GM18858 (cell line): ENCODE measurements around the gene MNDA.
"Not testable (repeated sequence)": the region's sequence is repeated elsewhere in the genome, so short reads cannot be mapped to it uniquely, and the experiment has no call there.

Source experiments
- ATAC-seq: cut with Tn5 transposase; IDR thresholded peaks from one replicate; pipeline ENCODE4 v1.9.1; 2021; ENCODE audit not compliant: unreplicated experiment

The MNDA gene

GRCh38 chr1:158836038-158836437 is 4.9 kb downstream of the MNDA start:
- ATAC-seq, result no peak

- ATAC-seq, result no peak
Measured at GRCh38 chr1:158838660-158839059, 7.5 kb downstream of the MNDA start.

GRCh38 chr1:158839566-158839965 is 8.4 kb downstream of the MNDA start:
- ATAC-seq, result no peak

GRCh38 chr1:158840236-158840635 is 9.1 kb downstream of the MNDA start:
- ATAC-seq, result no peak

- no peak for ATAC-seq
Measured at GRCh38 chr1:158864595-158864994, 33.4 kb downstream of the MNDA start.

GRCh38 chr1:158870438-158870837 is 39.3 kb downstream of the MNDA start:
- ATAC-seq, result not testable (repeated sequence)

- ATAC-seq, result no peak
Measured at GRCh38 chr1:158873141-158873540, 42.0 kb downstream of the MNDA start.

- no peak for ATAC-seq
Measured at GRCh38 chr1:158893654-158894053, 62.5 kb downstream of the MNDA start.

GRCh38 chr1:158898722-158899121 is 67.6 kb downstream of the MNDA start:
- no peak for ATAC-seq
